Cerebellar cortex (tissue), 1 donor: Measurements from ENCODE around the gene SLC6A19.

Source experiments
- DNase-seq: peaks from one replicate; pipeline ENCODE4 v3.0.0-alpha.2; 2015; ENCODE audit warnings: low spot score

Gene SLC6A19

DNA sequence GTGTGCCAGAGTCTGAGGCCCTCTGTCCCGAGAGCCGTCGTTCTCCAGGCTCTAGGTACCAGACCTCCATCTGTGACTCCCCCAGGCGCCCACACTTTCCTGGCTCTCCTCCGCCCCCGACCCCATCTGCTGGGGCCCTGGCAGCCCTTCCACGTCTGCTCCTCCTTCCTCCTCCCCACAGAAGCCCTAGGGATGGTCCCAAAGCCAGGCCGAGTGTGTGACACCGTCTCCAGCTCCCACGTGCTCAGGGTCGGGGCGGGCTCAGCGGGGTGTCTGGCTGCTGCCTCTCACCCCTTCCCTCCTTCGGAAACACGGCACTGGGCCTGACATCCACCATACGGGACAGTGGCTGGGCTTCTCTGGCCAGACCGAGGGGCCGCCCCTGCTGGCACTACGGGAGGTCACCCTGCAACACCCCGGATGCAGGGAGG, 20.5 kb upstream of the SLC6A19 start:
- DNase-seq, result no peak

DNA sequence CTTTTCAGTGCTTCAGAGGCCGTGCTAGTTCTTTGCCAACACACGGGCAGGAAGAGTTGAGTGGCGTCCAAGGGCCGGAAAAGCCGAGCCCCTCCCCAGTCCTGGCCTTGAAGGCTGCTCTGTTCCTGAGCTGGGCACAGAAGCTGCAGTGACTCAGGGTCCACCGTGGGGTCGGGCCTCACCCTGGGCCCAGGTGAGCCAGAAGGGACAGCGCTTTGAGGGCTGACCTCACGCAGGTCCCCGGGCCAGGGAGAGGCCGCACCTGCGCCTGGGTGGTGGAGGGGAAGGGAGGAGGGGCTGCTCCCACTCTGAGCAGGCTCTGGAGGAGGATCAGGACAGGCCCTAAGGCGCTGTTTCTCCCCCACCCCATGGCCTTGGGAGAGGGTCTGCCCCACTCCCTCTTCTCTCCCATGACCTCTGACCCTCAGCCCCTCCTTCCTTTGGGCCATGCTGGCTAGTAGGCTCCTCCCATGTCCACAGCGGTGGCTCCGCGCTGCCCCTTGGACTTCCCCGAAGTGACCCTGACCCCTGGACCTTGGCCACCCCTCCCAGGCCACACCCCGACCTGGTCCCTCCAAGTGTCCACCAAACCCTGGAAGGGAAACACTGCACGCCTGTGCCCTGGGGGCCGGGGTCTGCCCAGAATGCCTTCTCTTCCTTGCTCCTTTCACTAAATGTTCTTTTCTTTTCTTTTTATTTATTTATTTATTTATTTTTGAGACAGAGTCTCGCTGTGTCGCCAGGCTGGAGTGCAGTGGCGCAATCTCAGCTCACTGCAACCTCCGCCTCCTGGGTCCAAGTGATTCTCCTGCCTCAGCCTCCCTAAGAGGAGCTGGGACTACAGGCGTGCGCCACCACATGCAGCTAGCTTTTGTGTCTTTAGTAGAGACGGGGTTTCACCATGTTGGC, 19.7 kb upstream of the SLC6A19 start:
- DNase-seq, result no peak

DNA sequence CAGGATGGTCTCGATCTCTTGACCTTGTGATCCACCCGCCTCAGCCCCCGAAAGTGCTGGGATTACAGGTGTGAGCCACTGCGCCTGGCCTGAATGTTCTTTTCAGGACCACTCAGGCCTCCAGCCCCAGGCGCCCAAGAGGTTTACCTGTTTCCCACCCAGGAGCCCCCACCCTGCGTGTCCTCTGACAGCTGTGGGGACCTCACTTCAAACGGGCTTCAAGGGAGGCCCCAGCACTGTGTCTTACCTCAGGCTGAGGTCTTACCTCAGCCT, 19.1 kb upstream of the SLC6A19 start:
- no peak for DNase-seq

DNA sequence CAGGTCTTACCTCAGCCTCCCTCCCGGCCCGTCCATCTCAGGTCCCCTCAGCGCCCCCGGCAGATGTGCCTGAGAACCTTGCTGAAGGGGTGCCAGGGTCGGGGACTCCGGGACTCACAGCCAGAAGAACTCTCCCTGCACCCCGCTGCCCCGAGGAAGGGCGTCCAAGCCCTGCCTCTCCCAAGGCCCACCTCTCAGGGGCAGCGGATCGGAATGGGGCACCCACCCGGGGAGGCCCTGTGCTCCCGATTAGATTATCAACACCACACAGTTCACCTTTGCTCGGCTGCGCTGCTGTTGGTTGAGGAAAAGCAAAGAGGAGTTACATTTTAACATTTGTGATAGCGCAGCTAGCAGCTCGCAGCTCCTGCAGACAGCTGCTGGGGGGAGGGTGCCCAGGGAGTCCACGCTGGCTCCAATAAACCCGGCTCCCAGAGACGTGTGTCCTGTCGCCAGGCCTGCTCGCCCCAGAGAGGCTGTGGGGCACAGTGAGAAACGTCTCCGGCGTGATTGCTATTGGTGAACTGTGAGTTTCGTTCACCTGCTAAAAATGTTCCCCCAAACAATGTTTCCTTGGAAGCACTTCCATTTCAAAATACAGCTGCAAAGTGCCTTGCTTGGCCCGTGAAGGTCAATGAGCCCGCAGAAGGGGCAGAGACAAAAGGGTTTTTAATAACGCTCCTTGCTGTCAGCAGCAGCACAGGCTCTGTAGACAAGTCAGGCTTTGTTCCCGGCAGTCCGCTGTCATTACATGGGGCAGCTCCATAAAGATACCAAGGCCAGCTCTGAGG, 18.6 kb upstream of the SLC6A19 start:
- DNase-seq, result no peak

DNA sequence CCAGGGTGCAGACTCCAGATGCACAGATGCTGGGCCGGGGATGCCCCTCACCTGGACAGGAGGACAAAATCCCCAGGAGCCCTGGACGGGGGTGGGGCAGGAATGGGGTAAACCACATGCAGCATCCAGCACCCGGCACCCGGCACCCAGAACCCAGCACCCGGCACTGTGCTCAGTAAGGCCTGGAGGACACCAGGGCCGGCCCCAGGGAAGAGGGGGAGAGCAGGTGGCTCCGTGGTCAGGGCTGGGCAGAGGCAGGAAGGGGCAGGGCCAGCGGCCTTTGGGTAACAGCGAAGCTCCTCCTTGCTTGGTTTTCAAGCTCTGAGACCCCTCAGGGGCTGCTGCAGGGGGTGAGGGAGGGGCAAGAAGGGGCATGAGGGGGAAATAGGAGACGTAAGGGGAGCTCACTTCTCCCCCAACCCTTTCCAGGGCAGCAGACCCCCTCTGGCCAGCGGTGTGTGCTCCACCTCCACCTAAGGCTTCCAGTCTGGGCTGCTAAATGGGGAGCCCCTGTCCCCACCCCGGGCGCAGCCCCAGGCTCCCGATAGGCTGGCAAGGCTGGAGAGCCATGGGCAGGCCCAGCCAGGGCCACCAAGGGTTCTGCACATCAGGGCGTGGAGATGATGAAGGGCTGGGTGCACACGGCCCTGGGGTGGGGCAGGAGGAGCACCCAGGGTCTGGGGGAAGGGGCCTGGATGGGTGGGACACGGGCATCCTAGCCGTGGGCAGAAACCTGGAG, 17.8 kb upstream of the SLC6A19 start:
- DNase-seq, result no peak

DNA sequence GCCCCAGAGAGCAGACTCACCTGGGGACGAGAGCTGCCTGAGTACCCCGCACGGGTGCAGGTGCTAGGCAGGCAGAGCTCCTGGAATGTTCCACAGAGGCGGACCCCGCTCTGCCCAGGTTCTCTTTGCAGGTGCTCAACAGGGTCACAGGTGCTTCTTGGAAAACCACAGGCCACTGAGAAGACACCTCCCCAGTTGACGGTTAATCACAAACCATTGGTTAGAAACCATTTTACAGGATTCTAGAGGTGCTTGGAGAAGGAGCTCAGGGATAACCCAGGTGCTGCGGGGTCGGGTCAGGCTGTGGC, 17.3 kb upstream of the SLC6A19 start:
- no peak for DNase-seq

DNA sequence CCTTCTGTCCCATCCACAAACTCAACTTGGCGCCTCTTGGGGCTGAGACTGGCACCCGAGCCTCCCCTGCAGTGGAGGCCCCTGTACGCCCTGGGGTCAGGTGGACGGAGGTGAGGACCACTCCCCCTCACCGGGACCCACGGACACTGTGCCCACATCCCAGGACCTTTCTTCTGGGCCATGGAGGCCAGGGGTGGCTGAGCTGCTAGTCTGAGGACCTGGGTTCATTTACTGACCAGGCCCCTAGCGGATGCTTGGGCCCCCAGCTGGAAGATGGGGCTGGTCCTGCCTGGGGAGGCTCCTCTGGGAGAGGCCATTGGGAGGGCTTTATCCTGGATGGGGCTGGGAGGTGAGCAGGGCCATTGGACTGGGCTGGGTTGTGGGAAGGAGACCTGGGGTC, 16.9 kb upstream of the SLC6A19 start:
- no peak for DNase-seq

DNA sequence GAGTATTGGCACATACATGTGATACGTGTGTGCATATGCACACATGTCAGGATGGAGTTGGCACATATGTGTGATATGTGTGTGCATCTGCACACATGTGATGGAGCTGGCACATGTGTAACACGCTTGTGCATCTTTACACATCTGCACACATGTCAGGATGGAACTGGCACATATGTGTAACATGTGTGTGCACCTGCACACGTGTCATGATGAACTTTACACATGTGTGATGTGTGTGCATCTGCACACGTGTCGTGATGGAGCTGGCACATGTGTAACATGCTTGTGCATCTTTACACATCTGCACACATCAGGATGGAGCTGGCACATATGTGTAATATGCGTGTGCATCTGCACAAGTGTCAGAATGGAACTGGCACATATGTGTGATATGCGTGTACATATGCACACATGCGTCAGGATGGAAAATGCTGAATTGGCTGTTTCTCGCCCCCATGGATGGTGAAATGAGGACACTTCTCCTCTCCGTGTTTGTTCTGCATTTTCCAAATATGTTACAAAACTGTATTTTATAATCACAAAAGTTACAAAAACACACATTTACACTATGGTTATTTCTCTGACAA, 16.3 kb upstream of the SLC6A19 start:
- no peak for DNase-seq

DNA sequence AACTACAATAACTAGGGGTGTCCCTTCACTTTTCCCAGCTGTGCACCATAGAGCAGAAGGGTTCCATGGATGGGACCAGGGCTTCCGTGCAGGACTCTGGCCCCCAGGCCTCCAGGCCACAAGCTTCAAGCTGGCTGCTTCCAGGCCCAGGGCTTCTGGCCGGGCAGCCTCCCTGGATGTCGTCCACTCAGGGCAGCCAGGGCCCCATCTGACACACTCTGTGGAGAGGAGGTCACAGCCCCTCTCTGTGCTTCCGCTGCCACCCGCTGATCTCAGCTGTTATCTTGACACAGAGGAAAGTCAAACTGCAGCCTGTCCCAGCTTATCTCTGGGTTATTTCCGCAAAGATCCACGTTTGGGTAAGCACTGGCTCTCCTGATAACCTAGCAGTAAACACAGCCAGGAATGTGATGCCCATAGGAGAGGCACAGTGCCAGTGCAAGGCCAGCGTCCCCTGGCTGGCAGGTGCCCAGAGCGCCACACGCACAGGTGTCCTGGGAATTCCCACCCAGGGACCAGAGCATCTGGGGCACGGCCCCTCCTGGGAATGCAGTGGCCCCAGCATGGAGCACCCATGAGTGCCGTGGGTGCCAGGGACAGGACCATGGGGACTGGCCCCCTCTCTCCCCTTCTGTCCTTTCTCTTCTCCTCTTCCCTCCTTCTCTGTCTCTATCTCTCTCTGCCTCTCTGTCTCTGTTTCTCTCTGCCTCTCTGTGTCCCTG, 15.6 kb upstream of the SLC6A19 start:
- DNase-seq, result no peak

DNA sequence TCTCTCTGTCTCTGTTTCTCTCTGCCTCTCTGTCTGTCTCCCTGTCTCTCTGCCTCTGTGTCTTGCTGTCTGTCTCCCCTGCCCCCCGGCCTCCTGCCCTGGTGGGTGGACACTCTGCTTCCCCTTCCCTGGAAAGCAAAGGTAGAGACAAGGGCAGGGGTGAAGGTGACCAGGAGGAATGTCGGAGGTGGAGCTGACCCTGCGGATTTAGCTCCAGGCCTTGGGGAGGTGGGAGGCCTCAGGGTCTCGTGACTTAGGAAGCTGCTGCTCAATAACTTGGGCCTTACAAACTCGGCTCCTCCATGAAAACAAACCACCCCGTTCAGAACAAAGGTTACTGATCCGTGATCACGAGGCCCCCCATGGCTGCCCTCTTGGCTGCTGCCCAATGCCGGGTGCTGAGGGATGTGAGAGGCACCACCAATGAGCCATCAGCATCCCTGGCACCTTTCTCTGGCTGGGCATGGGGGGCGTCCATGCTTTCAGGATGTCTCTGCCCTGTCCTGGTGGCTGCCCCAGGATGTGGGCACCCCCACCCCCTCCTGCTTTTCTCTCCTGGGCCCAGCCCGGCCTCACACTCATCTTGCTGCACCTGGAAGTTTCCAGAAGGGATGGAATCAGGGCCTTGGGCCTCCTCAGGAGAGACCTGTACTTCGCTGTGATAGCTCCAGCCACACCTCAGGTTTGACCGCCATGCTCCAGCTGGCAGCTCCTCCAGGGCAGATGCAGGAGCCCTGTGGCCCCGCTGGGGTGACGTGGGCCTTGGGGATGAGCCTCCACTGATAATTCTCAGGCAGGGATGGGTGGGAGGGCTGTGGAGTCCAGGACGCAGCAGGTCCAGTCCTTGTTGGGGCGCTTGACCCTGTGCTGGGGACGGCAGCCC, 14.8 kb upstream of the SLC6A19 start:
- DNase-seq, result no peak

DNA sequence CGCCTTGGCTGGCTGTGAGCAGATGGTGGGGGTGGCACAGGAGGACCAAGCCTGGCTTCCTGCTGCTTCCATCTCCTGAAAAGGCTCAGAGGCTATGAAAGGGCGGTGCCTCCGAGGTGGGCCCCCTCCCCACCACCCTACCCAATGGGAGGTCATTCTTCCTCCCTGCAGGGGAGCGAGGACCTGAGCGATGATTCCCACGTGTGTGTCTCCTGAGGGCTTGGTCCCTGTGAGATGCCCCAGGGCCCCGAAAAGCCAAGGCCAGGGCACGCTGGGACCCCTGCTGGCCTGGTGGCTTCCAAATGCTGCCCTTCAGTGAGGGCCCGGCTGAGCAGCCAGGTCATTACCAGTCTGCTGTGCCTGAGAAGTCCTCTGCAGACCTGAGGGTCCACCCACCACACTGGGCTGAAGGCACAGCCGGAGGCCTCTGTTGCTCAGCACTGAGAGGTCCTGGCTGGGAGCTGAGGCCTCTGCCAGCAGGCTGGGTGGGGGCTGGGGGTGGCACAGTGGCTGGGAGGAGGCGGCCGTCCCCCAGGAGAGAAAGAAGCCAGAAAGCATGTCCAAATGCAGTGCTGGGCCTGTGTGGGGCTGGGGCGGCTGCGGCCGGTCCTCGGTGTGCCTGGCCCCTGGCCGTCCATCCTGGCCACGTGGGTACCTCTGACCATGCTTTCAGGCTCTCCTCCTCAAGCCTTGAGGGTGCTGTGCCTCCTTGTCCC, 14.0 kb upstream of the SLC6A19 start:
- DNase-seq, result no peak

DNA sequence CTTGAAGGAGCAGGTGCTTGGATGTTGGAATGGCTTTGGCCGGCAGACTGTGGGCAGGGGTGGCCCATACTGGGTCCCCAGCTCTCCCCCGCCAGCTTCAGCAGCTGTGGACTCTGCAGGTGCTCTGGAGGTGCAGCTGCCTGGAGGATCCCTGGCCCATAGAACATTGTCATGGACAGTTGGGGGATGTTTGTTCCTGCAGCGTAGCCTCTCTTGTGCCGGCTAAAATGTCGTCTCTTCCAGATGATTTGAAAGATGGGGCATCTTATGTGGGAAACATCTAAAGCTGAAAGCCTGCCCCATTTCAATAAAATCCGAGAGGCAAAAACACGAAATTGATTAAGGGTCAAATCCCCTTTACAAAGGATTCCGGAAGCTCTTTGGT, 13.5 kb upstream of the SLC6A19 start:
- no peak for DNase-seq

DNA sequence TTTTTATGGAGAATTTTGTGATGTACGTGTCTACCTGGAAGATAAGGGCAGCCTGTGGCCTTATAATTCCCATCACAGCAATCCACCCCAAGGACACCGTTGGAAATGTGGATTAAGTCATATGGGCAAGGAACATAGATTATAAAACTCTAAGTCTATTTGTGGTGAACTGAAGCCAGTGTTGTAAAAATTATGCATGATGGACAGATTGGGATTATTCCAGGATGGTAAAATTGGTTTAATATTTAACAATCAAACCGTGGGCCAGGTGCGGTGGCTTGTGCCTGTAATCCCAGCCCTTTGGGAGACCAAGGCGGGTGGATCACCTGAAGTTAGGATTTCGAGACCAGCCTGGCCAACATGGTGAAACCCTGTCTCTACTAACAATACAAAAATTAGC, 12.9 kb upstream of the SLC6A19 start:
- DNase-seq, result no peak

DNA sequence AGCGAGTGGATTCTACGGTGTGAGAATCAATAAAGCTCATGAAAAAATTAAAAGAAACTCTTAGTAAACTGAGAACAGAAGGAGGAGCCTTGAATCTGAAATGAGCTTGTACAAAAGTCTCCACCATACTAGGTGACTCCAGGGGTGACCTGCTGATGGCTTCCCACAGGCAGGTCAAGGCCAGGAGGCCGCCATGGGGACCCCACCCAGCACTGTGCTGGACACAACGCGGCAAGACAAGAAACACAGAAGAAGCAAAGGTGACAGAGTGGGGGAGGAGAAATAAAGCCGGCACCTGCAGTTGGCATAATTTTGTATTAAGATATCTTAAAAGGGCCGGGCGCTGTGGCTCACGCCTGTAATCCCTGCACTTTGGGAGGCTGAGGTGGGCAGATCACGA, 12.1 kb upstream of the SLC6A19 start:
- no peak for DNase-seq

DNA sequence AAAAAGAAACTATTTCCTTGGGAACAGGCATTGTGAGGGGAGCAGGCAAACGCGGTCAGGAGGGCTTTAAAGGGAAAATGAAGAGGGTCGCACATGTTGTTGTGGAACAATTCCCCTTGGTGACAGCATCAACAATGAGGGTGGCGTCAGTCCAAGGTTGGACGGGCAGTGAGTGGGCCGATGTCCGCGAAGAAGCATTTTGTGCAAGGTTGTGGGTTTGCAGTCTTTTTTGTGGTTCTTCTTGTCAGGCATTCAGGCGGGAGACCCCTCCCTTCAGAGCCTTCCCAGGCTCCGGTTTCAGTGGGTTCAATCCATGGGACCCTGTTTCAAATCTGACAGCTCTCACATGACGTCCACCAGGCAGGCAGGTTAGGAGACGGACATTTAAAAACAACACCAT, 11.1 kb upstream of the SLC6A19 start:
- DNase-seq, result no peak

DNA sequence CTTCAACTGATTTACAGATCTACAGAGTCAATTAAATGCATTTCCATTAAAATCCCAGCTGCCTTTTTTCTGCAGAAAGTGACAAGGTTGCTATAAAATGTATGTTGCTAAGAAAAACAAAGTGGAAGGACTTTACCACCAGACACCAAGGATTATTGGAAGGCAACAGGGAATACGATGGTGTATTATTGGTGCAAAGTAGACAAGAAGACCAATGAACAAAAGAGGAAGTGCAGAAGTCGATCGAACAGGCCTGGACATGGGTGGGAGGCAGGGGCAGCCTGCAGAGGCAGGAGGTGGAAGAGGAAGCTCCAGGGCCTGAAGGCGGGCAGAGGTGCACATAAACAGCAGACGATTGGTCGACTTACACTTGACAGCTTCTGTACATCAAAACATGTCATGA, 10.6 kb upstream of the SLC6A19 start:
- no peak for DNase-seq

DNA sequence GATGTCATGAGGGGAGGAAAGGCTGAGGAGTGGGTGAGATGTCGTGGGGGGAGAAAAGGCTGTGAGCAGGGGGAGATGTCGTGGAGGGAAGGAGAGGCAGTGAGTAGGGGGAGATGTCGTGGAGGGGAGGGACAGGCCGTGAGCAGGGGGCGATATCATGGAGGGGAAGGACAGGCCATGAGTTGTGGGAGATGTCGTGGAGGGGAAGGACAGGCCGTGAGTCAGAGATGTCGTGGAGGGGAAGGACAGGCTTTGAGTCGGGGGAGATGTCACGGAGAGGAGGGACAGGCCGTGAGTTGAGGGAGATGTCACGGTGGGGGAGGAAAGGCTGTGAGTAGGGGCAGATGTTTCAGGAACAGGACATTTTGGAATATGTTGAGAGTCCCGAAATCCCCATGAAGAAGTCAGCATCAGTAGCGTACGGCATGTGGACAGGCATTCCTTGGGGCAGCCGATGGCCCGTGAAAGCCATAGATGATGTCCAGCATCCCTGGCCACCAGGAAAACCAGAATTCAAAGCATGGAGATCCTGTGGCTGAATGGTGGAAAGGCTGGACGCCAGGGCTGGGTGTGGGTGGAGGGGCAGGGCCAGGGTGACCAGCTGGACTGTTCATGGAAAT, 8.3 kb upstream of the SLC6A19 start:
- no peak for DNase-seq

DNA sequence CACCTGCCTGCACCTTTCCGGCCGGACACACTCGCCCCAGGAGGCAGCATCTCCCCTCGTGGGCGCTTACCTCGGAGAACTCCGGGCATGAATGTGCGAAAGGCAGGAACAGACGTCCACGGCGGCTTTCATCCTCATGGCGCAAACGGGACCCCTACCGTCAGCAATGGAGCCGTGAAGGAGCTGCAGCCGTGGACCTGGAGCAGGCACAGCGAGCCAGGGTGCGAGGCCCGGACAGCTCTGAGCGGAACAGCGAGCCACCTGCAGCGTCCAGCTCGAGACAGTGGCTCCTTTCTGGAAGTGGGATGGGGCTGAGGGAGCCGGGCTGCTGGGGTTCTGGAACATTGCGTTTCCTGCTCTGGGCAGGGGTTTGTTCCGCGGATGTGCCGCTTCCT, 7.8 kb upstream of the SLC6A19 start:
- no peak for DNase-seq

DNA sequence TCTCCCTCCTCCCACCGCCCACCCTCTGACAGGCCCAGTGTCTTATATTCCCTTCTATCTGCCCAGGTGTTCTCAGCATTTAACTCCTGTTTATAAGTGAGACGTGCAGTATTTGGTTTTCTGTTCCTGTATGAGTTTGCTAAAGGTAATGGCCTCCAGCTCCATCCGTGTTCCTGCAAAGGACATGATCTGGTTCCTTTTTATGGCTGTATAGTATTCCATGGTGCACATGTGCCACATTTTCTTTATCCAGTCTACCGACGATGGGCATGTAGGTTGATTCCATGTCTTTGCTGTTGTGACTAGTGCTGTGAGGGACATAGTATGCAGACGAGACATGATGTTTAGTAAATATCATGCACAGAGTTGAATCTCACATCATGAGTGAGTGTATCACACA, 7.0 kb upstream of the SLC6A19 start:
- DNase-seq, result no peak

DNA sequence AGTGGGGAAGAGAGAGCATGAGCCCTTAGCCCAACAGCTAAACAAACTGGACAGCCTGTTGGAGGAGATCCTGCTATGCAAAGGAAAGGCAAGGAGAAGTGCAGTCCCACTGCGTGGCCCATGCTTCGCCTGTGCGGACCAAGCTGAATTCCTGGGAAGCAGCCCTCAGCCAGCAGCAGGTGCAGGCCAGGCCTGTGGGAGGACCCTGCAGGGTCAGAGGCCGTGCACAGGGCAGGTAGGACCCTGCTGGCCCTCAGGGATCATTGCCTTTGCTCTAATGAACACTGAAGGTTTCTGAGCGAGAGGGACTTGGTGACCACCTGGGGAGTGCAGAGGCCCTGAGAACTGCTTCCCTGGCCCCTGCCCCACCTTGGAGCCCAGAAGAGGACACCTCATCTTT, 6.0 kb upstream of the SLC6A19 start:
- DNase-seq, result no peak
